Psoas muscle (tissue), 8 donors: Measurements from ENCODE around the gene PSMG2. TPM values are rescaled to one million over a fixed set of nuclear protein-coding genes. Genes with fewer than 3 reads are reported as not detected.

Source experiments
- ATAC-seq, 4 donors: fragments of 200-7000 bp; cut with Tn5 transposase; one replicate each; pipeline ENCODE4 v1.9.1; 2020; ENCODE audit warnings: moderate library complexity in 3 of 4, mild to moderate bottlenecking in 2 of 4
- DNase-seq, 2 donors: peaks; one replicate each; pipeline ENCODE4 v3.0.0-alpha.2; 2020
- H3K27ac ChIP-seq: fragments of 200-600 bp; one replicate; pipeline ENCODE4 v1.8.0; 2022
- H3K27me3 ChIP-seq, 3 donors: fragments of 200-600 bp in 1 of 3; one replicate each; pipeline versions ENCODE4 v1.6.1 to v1.8.0; 2013 to 2022; ENCODE audit warnings: low read length in 2 of 3, mild to moderate bottlenecking in 2 of 3, moderate library complexity in 1 of 3; ENCODE audit not compliant: insufficient read depth in 3 of 3
- H3K36me3 ChIP-seq, 2 donors: fragments of 200-600 bp in 1 of 2; one replicate each; pipeline versions ENCODE4 v1.6.1 to v1.8.0; 2013 to 2022; ENCODE audit warnings: low read depth in 1 of 2, mild to moderate bottlenecking in 1 of 2, moderate library complexity in 1 of 2; ENCODE audit not compliant: insufficient read depth in 1 of 2
- H3K4me1 ChIP-seq: fragments of 200-600 bp; one replicate; pipeline ENCODE4 v1.8.0; 2022
- H3K4me3 ChIP-seq: fragments of 200-600 bp; one replicate; pipeline ENCODE4 v1.8.0; 2022; ENCODE audit warnings: mild to moderate bottlenecking
- H3K9me3 ChIP-seq: fragments of 200-600 bp; one replicate; pipeline ENCODE4 v1.8.0; 2022
- WGBS, 3 donors: extraction: QIAGEN DNeasy Blood & Tissue Kit; methylation state at CpG; one replicate each; pipeline versions ENCODE4 v1.1.6 to v1.1.7; 2013; 5-methylcytosine and 5-hydroxymethylcytosine counted together
- intact Hi-C, 2 donors: fragments of 100-400 bp; cut with DNase I; formaldehyde crosslinking; loops; one replicate each; pipeline versions ENCODE4 v1.11.0 to v1.14.2; 2022
- long read RNA-seq, 2 donors: library from polyadenylated mRNA; unstranded; transcript quantifications; one replicate each; pipeline ENCODE4 v2.0.0, GENCODE V29; 2021
- polyA plus RNA-seq, 3 donors: library from polyadenylated mRNA; stranded (reverse); fragments of 200-250 nt; gene quantifications; one replicate each; pipeline ENCODE4 v1.2.3, GENCODE V29; 2013
- total RNA-seq, 4 donors: library from RNA; stranded (reverse); fragmentation: NEBNext Ultra II Directional in 2 of 4; extraction: Animal tissue kit (Norgen Biotek cat#: 25700) in 2 of 4; gene quantifications; one replicate each; pipeline versions ENCODE4 v1.2.1 to v1.2.4, GENCODE V29; 2021 to 2023
- TF ChIP-seq, protein P1 (sequence below): fragments of 200-600 bp; IDR thresholded peaks from one replicate; pipeline ENCODE4 v1.8.0; 2022; ENCODE audit warnings: antibody characterized with exemption
- donor health status: healthy with polysubstance abuse.
- donor health status: DM: no; HTN: no; CAD: no; lungs with moderate emphysema.
- donor health status: Bipolar disorder and iron deficiency.
- donor health status: healthy.
- donor health status: DM: yes; HTN: yes; CAD: no.
- donor health status: DM: no; HTN: no; CAD: no.
- donor health status: DM: no; HTN: no; CAD: no.
- donor health status: DM: yes; HTN: yes; CAD: no.

Gene PSMG2, protein sequence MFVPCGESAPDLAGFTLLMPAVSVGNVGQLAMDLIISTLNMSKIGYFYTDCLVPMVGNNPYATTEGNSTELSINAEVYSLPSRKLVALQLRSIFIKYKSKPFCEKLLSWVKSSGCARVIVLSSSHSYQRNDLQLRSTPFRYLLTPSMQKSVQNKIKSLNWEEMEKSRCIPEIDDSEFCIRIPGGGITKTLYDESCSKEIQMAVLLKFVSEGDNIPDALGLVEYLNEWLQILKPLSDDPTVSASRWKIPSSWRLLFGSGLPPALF
- total RNA-seq (10 to 100 TPM; 32.9 to 53.8 (median 52.5) TPM), polyA plus RNA-seq (10 to 100 TPM; 63.5 to 67.7 (median 67.0) TPM)
- long read RNA-seq, donor 1, transcript PSMG2-201 (7 exons, 1,686 nt) = major isoform, 28 of 31 reads
- long read RNA-seq, donor 1, partial matches to known transcripts = 1 of 31 reads
- long read RNA-seq, donor 1, other reads (novel, unspliced or antisense) = 1 of 31 reads
- long read RNA-seq, donor 2, transcript PSMG2-201 (7 exons, 1,686 nt) = major isoform, 74 of 85 reads
- long read RNA-seq, donor 2, partial matches to known transcripts = 3 of 85 reads
- long read RNA-seq, donor 2, other reads (novel, unspliced or antisense) = 7 of 85 reads

DNA sequence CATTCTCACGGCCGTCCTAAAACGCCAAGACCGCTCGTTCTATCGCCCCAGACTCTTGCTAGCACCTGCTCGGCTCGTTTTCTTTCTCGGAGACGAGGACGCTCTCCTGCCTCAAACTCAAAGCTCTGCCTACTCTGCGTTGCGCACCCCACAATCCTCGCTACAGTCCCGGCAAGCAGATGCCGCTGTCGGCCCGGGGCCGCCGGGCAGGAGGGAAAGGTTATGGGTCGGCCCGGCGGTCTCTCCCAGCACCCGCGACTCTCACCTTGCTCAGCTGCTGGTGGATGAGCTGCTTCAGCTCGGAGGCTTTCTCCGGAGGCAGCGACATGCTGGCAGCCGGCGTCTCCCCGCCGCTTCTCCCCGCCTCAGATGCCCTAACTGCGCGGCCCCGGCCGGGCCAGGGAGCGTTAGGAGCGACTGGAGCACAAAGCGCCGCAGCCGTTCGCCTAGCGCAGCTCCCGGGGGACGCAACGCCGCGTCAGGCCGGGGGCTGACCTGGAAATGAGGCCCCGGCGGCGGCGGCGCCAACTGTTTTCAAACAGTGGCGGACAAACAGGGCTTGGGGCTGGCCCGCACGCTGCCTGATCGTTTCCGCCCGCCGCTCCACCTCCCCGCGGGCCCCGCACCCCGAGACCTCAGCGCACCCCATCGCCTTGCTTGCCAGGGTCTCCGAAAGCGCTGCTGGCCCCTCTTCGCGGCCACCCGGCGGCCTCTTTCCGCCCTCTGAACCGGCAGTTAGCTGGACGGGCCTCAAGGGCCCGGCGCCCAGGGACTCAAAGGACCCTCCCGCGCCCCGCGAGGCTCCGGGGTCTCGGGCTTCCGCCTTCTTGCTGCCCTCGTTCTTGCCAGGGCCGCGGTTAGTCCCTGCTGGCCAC is at the start of gene PSMG2, which contains the start of gene CEP76:
Gene PSMG2 (plus strand): TSS at position 822 of the 875 bp plus-strand sequence. CDS start 66 bp downstream, outside the sequence.
Gene CEP76 (minus strand): TSS at position 503 of the 875 bp plus-strand sequence. CDS start 175 bp downstream, at position 328.
- Histone ChIP-seq H3K9me3 (no peaks in the 10 kb centered on the region), H3K27ac (peak within 1 kb of the TSS; percentile 84), H3K4me3 (peak within 1 kb of the TSS; percentile 98), H3K36me3 (peaks cover 1 to 43% of the 10 kb centered on the region in 2 donors), H3K27me3 (no peaks in the 10 kb centered on the region), H3K4me1 (peaks cover 28% of the 10 kb centered on the region)
- peak; percentile 96 to 97 (median 96) for ATAC-seq
- intact Hi-C loops = no loop called here
- DNase-seq = peak; percentile 97 to 98
- TF ChIP-seq, protein P1, sequence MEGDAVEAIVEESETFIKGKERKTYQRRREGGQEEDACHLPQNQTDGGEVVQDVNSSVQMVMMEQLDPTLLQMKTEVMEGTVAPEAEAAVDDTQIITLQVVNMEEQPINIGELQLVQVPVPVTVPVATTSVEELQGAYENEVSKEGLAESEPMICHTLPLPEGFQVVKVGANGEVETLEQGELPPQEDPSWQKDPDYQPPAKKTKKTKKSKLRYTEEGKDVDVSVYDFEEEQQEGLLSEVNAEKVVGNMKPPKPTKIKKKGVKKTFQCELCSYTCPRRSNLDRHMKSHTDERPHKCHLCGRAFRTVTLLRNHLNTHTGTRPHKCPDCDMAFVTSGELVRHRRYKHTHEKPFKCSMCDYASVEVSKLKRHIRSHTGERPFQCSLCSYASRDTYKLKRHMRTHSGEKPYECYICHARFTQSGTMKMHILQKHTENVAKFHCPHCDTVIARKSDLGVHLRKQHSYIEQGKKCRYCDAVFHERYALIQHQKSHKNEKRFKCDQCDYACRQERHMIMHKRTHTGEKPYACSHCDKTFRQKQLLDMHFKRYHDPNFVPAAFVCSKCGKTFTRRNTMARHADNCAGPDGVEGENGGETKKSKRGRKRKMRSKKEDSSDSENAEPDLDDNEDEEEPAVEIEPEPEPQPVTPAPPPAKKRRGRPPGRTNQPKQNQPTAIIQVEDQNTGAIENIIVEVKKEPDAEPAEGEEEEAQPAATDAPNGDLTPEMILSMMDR = no peak
- 0% methylated on average over 86 to 89 of the region's 89 CpGs for WGBS, 3 donors

DNA sequence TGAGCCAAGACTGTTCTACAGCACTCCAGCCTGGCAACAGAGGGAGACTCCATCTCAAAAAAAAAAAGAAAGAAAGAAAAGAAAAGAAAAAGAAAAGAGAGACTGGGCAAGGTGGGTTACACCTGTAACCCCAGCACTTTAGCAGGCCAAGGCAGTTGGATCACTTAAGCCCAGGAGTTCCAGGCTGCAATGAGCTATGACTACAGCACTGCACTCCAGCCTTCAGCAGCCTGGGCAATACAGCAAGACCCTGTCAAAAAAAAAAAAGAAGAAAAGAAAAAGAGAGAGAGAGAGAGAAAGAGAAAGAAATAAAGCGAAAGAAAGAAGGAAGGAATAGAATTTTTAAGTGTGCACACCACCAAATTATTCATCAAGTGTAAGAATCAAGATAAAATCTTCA is 47.9 kb upstream of the PSMG2 start:
- H3K9me3 ChIP-seq = no peaks in the 10 kb centered on the region
- H3K36me3 ChIP-seq = no peaks in the 10 kb centered on the region
- H3K4me1 ChIP-seq = peaks cover 29% of the 10 kb centered on the region
- H3K27me3 ChIP-seq = no peaks in the 10 kb centered on the region
- no peak overlapping the region for H3K4me3 ChIP-seq
- TF ChIP-seq, protein P1 = no peak
- DNase-seq = no peak
- intact Hi-C loops = loop anchor here in 1 of 2 donors (5.0 kb wide), 1 partner anchor 103 kb away; no protein-coding TSS in a partner anchor
- 94 to 98% (median 95%) methylated on average over 1 of the region's 1 CpG for WGBS, 3 donors
- no peak for ATAC-seq
- H3K27ac ChIP-seq = no peak overlapping the region

DNA sequence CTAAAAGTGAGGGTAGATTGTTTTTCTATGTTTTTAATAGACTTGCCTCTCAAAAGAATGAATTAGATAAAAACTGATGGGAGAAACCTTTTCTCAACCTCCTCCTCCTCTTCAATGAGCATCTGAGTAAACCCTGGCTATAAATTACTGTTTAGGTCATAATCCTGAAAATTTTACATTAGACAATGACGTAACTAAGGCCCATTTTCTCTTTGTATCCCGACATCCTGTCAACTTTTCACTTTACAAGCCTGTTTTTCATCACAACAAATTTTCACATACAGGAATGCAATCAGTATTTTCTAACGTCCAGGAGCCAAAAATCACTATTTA is 46.3 kb upstream of the PSMG2 start:
- Histone ChIP-seq H3K9me3 (no peaks in the 10 kb centered on the region), H3K27me3 (no peaks in the 10 kb centered on the region), H3K27ac (peak overlapping the region; percentile 96), H3K4me1 (peaks cover 28% of the 10 kb centered on the region), H3K36me3 (no peaks in the 10 kb centered on the region), H3K4me3 (peak overlapping the region; percentile 93)
- intact Hi-C loops = loop anchor here in 1 of 2 donors (5.0 kb wide), 1 partner anchor 104 kb away; no protein-coding TSS in a partner anchor
- TF ChIP-seq, protein P1 = no peak
- DNase-seq = no peak
- no peak for ATAC-seq
- WGBS, 3 donors = 8 to 16% (median 10%) methylated on average over 3 of the region's 3 CpGs

DNA sequence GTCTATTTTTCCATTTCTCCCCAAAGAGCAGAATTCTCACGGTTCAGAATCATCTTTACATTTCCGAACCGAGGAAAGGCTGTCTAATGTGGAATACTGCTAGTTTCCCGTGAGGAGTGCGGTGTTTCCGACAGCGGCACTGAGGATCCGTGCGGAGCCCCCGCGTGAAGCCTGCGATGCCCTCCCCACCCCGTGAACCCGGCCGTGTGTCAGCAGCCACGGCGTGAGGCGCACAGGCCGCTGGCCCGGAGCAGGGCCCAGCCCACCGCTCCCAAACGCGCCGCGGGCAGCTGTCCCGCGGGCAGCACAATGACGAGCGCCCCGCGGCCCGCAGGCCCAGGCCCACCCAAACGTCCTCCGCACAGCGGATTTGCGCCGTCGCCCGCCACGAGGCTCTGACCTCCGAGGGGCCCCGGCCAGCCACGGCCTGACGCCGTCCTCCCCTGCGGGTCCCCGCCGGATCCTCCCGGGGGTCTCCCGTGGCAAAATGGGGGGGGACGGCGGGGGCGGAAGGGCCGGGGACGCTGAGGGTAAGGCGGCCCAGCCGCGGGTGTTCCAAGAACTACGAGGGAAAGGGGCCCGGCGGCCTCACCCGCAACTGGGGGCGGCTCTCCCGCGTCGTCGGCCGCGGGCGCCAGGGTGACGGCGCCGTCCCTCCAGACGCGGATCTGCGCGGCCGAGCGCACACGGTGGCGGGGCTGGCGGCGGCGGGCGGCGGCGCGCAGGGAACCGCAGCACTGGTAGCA is 45.7 kb upstream of the PSMG2 start:
- peaks cover 22% of the 10 kb centered on the region for H3K4me1 ChIP-seq
- TF ChIP-seq, protein P1 = no peak
- H3K36me3 ChIP-seq = no peaks in the 10 kb centered on the region
- H3K4me3 ChIP-seq = peak overlapping the region; percentile 93
- H3K27me3 ChIP-seq = no peaks in the 10 kb centered on the region
- ATAC-seq (peak; percentile 63 to 79 (median 68)), DNase-seq (peak; percentile 52 to 69)
- 0 to 1% (median 0%) methylated on average over 37 to 88 of the region's 89 CpGs for whole genome bisulfite sequencing, 3 donors
- H3K9me3 ChIP-seq = no peaks in the 10 kb centered on the region
- intact Hi-C loops = loop anchor here in 1 of 2 donors (5.0 kb wide), 1 partner anchor 105 kb away; no protein-coding TSS in a partner anchor
- peak overlapping the region; percentile 96 for H3K27ac ChIP-seq
